ENCODE results near the gene BEND4.

- TF ChIP-seq CTCF (IDR thresholded peaks at IDR 0.05; ENCODE audit: low read depth, low read length, poor library complexity, severe bottlenecking): no peak
- no peak for TF ChIP-seq EZH2phosphoT487 (IDR thresholded peaks at IDR 0.05; ENCODE audit: borderline replicate concordance, low read length)
These were observed 74.2 kb downstream of the BEND4 start for GRCh38 chr4:42078184-42078801.

All from DOHH2 (cell line).